CD4-positive, alpha-beta T cell (primary cell): ENCODE data around the gene PDE4B. TPM values are rescaled to one million over a fixed set of nuclear protein-coding genes. Genes with fewer than 3 reads are reported as not detected.

Experiments used
- ATAC-seq: fragments of 200-7000 bp; cut with Tn5 transposase; one replicate; pipeline ENCODE4 v1.10.0; 2022; ENCODE audit warnings: mild to moderate bottlenecking; ENCODE audit not compliant: poor library complexity
- CTCF ChIA-PET: fragments of 350-600 bp; sonication (Branson Sonifier 250); formaldehyde crosslinking; loops from one replicate; lab custom pipeline; 2021; ENCODE audit warnings: antibody characterized with exemption, inconsistent platforms; lab: Charles Lee
- POLR2A ChIA-PET: fragments of 350-600 bp; sonication (Branson Sonifier 250); formaldehyde crosslinking; loops from one replicate; lab custom pipeline; 2021; ENCODE audit warnings: antibody characterized with exemption, inconsistent platforms; lab: Charles Lee
- DNase-seq, 14 experiments: peaks; one replicate each; pipeline ENCODE4 v3.0.0-alpha.2; 2013 to 2020; ENCODE audit warnings: mixed read lengths in 2 of 14
- H3K27ac ChIP-seq, 2 donors: one replicate each; pipeline versions ENCODE4 v1.5.1 to v1.7.0; 2013; ENCODE audit warnings: low read length in 2 of 2, low read depth in 1 of 2, mild to moderate bottlenecking in 1 of 2
- H3K27me3 ChIP-seq, 2 experiments: 1 replicate in 1 of 2; 2 replicates in 1 of 2; pipeline versions ENCODE4 v1.6.1 to v1.7.0; 2013; ENCODE audit warnings: low read length in 2 of 2, control low read depth in 1 of 2, mild to moderate bottlenecking in 1 of 2, moderate library complexity in 1 of 2; ENCODE audit not compliant: insufficient read depth in 2 of 2, control insufficient read depth in 1 of 2
- H3K36me3 ChIP-seq: one replicate; pipeline ENCODE4 v1.6.1; 2013; ENCODE audit warnings: low read length, control low read depth; ENCODE audit not compliant: insufficient read depth
- H3K4me1 ChIP-seq: one replicate; pipeline ENCODE4 v1.6.1; 2013; ENCODE audit warnings: low read length, control low read depth; ENCODE audit not compliant: insufficient read depth
- H3K4me3 ChIP-seq: one replicate; pipeline ENCODE4 v1.5.1; 2013; ENCODE audit warnings: mild to moderate bottlenecking, low read length, moderate library complexity
- H3K9me3 ChIP-seq, 2 experiments: 1 replicate in 1 of 2; 2 replicates in 1 of 2; pipeline versions ENCODE4 v1.6.1 to v1.7.0; 2013; ENCODE audit warnings: low read length in 2 of 2, mild to moderate bottlenecking in 2 of 2, control low read depth in 1 of 2, moderate library complexity in 1 of 2; ENCODE audit not compliant: control insufficient read depth in 1 of 2, insufficient read depth in 1 of 2
- H3K27ac Mint-ChIP-seq: one replicate; pipeline ENCODE4 v1.8.0; 2020; ENCODE audit warnings: mixed read lengths
- H3K27me3 Mint-ChIP-seq: one replicate; pipeline ENCODE4 v1.8.0; 2021; ENCODE audit warnings: mixed read lengths
- H3K36me3 Mint-ChIP-seq: one replicate; pipeline ENCODE4 v1.8.0; 2021; ENCODE audit warnings: low read depth, mixed read lengths
- H3K4me1 Mint-ChIP-seq: one replicate; pipeline ENCODE4 v1.8.0; 2021; ENCODE audit warnings: low read depth, mixed read lengths
- H3K4me3 Mint-ChIP-seq: one replicate; pipeline ENCODE4 v1.8.0; 2020; ENCODE audit warnings: mild to moderate bottlenecking, mixed read lengths
- H3K9me3 Mint-ChIP-seq: one replicate; pipeline ENCODE4 v1.8.0; 2020; ENCODE audit warnings: mixed read lengths
- intact Hi-C, 2 experiments: fragments of 100-400 bp; cut with DNase I in 1 of 2; cut with micrococcal nuclease in 1 of 2; formaldehyde crosslinking; loops; one replicate each; pipeline versions ENCODE4 v1.15.1 to v1.9.0; 2023 to 2025; cut with DNase I, micrococcal nuclease
- total RNA-seq, 174 experiments: library from RNA in 2 of 174; stranded (reverse) in 2 of 174; gene quantifications; one replicate each; pipeline ENCODE4 v1.2.3 and lab custom pipeline; 2021 to 2026
- TF ChIP-seq, protein P1 (sequence below): fragments of 200-600 bp; IDR thresholded peaks from one replicate; pipeline ENCODE4 v1.8.0; 2022; ENCODE audit warnings: antibody characterized with exemption, mild to moderate bottlenecking

PDE4B gene
- total RNA-seq, 2 experiments from 2014 or later, result 155 to 159 TPM

DNA sequence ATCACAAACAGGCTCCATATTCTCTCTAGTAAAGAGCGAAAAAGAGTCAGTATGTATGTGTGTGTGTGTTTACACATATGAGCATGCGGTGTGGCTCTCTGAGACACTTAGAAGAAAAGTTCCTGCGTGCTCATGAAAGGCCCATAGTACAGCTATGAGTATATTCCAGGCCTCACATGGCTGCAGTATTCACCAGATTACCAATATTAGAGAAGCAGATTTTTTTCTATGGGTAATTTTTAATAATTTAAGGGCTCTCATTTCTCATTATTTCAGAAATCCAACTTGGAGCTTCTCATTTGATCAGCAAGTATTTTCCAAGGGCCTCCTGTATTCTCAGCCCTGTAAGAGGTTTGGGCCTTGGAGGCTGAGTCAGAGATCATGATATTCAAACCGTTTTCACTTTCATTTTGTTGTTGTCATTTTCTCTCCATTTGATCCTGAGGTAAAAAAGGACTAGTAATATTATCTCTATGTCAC, 508.3 kb downstream of the PDE4B start:
- CTCF ChIA-PET, result interaction anchor here (0.9 to 4.0 kb wide), 6 partner anchors 19 to 145 kb away, joined by 3 to 20 read pairs (median 4); no protein-coding TSS in a partner anchor
- ATAC-seq (peak; percentile 87), DNase-seq (peak in 7 of 14 experiments; percentile 9 to 78 (median 42))
- Histone ChIP-seq H3K4me3 (peak overlapping the region; percentile 29), H3K27me3 (no peaks in the 10 kb centered on the region), H3K27ac (peak overlapping the region; percentile 33 to 61), H3K4me1 (peaks cover 31% of the 10 kb centered on the region), H3K36me3 (no peaks in the 10 kb centered on the region), H3K9me3 (no peaks in the 10 kb centered on the region)
- H3K9me3 Mint-ChIP-seq, result no peaks in the 10 kb centered on the region
- POLR2A ChIA-PET, result interaction anchor here (0.6 to 4.3 kb wide), 12 partner anchors 9 to 881 kb away, joined by 3 to 25 read pairs (median 5); partner anchors contain the start of genes LEPR and LEPROT
- TF ChIP-seq, protein P1, sequence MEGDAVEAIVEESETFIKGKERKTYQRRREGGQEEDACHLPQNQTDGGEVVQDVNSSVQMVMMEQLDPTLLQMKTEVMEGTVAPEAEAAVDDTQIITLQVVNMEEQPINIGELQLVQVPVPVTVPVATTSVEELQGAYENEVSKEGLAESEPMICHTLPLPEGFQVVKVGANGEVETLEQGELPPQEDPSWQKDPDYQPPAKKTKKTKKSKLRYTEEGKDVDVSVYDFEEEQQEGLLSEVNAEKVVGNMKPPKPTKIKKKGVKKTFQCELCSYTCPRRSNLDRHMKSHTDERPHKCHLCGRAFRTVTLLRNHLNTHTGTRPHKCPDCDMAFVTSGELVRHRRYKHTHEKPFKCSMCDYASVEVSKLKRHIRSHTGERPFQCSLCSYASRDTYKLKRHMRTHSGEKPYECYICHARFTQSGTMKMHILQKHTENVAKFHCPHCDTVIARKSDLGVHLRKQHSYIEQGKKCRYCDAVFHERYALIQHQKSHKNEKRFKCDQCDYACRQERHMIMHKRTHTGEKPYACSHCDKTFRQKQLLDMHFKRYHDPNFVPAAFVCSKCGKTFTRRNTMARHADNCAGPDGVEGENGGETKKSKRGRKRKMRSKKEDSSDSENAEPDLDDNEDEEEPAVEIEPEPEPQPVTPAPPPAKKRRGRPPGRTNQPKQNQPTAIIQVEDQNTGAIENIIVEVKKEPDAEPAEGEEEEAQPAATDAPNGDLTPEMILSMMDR, result no peak
- no peaks in the 10 kb centered on the region for H3K27me3 Mint-ChIP-seq
- H3K4me3 Mint-ChIP-seq, result peak overlapping the region; percentile 68
- H3K36me3 Mint-ChIP-seq, result no peaks in the 10 kb centered on the region
- peak overlapping the region; percentile 84 for H3K27ac Mint-ChIP-seq
- peaks cover 40% of the 10 kb centered on the region for H3K4me1 Mint-ChIP-seq
- intact Hi-C loops, result loop anchor here in 1 of 2 experiments (1.0 kb wide), 1 partner anchor 31 kb away; no protein-coding TSS in a partner anchor

DNA sequence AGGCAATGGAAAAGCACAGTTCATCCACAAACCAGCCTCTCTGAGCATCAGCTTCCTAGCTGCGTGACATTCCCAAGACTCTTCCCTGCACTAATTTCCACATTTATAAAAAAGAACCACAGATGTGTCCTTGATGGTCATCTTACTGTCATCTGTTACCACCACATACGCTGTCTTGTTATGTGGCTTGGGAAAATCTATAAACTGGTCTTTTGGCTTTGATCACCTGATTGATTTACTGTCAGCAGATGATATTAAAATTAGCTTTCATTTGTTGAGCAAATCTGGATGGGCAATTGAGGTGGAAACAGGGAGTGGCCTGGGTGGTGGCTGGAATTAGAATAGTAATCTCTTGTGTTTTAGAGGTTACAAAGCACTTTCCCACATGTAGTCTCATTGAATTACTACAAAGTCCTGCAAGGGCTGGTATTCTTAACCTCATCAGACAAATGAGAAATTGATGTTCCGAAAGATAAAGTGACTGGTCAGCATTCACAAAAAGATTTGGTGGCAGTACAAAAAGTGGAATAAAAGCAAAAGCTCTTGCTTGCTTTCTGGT, 509.6 kb downstream of the PDE4B start:
- Mint-ChIP-seq H3K27me3 (no peaks in the 10 kb centered on the region), H3K36me3 (no peaks in the 10 kb centered on the region), H3K4me1 (peaks cover 40% of the 10 kb centered on the region), H3K4me3 (peak overlapping the region; percentile 17), H3K9me3 (no peaks in the 10 kb centered on the region), H3K27ac (peak overlapping the region; percentile 48)
- ChIA-PET POLR2A (interaction anchor here (0.8 to 4.3 kb wide), 6 partner anchors 10 to 48 kb away, joined by 4 to 25 read pairs (median 11); no protein-coding TSS in a partner anchor), CTCF (interaction anchor here (1.2 to 4.0 kb wide), 5 partner anchors 9 to 144 kb away, joined by 3 to 20 read pairs (median 3); no protein-coding TSS in a partner anchor)
- TF ChIP-seq, protein P1, result no peak
- no peak overlapping the region for H3K4me3 ChIP-seq
- H3K36me3 ChIP-seq, result no peaks in the 10 kb centered on the region
- ATAC-seq, result no peak
- no peaks in the 10 kb centered on the region for H3K27me3 ChIP-seq
- intact Hi-C loops, result loop anchor here in 1 of 2 experiments (2.0 kb wide), 1 partner anchor 25 kb away; no protein-coding TSS in a partner anchor
- no peaks in the 10 kb centered on the region for H3K9me3 ChIP-seq
- DNase-seq, result no peak
- H3K27ac ChIP-seq, result no peak overlapping the region
- peaks cover 31% of the 10 kb centered on the region for H3K4me1 ChIP-seq

DNA sequence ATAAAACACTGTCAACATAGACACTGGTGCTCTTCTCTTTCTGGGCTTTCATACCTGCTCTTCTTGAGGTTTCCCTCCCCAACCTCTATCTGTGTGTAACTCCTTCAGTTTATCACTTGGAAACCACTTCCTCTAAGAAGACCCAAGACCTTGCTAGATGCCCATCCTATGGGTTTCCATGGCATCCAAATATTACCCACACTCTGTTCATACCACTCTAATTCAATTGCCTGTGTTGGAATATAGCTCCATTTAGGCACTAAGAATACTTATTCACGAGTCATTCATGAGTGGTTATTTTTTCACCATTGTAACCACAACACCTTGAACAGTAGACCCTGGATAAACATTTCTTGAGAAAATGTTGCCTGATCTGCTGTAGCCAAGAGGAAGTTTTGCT, 510.1 kb downstream of the PDE4B start:
- no peaks in the 10 kb centered on the region for H3K27me3 Mint-ChIP-seq
- no peaks in the 10 kb centered on the region for H3K36me3 Mint-ChIP-seq
- TF ChIP-seq, protein P1, result no peak
- peaks cover 40% of the 10 kb centered on the region for H3K4me1 Mint-ChIP-seq
- intact Hi-C loops, result loop anchor here in 1 of 2 experiments (2.0 kb wide), 1 partner anchor 24 kb away; no protein-coding TSS in a partner anchor
- H3K36me3 ChIP-seq, result no peaks in the 10 kb centered on the region
- H3K27ac Mint-ChIP-seq, result peak overlapping the region; percentile 48
- peak overlapping the region; percentile 17 for H3K4me3 Mint-ChIP-seq
- peaks cover 31% of the 10 kb centered on the region for H3K4me1 ChIP-seq
- no peak overlapping the region for H3K4me3 ChIP-seq
- ChIA-PET CTCF (interaction anchor here (1.2 to 4.0 kb wide), 3 partner anchors 9 to 143 kb away, joined by 3 to 20 read pairs (median 5); no protein-coding TSS in a partner anchor), POLR2A (interaction anchor here (3.1 to 4.3 kb wide), 3 partner anchors 10 to 32 kb away, joined by 17 to 25 read pairs (median 22); no protein-coding TSS in a partner anchor)
- H3K27me3 ChIP-seq, result no peaks in the 10 kb centered on the region
- ATAC-seq (peak; percentile 16), DNase-seq (peak in 3 of 14 experiments; percentile 32 to 69 (median 47))
- no peak overlapping the region for H3K27ac ChIP-seq
- H3K9me3 Mint-ChIP-seq, result no peaks in the 10 kb centered on the region
- H3K9me3 ChIP-seq, result no peaks in the 10 kb centered on the region
